GM12878 (cell line): Measurements from ENCODE around the gene DZIP1L. TPM values are rescaled to one million over a fixed set of nuclear protein-coding genes. Genes with fewer than 3 reads are reported as not detected.

Experiments used
- ATAC-seq: fragments of 200-7000 bp; cut with Tn5 transposase; 3 replicates; pipeline ENCODE4 v1.9.1; 2020; ENCODE audit warnings: mild to moderate bottlenecking, moderate library complexity
- BruUV-seq: library from RNA; stranded (reverse); fragments of 400-500 nt; replicated peaks from 2 replicates; lab custom pipeline; 2021; lab: Mats Ljungman, UMichigan
- CTCF ChIA-PET: fragments of 300-600 bp; sonication (Branson Sonifier 250); formaldehyde crosslinking; extraction: SDS; loops from one replicate; lab custom pipeline; 2021; ENCODE audit warnings: inconsistent platforms; lab: Yijun Ruan, JAX
- POLR2A ChIA-PET: fragments of 350-600 bp; formaldehyde crosslinking; extraction: SDS; loops from one replicate; lab custom pipeline; 2021; ENCODE audit warnings: inconsistent platforms; lab: Charles Lee
- RAD21 ChIA-PET: fragments of 300-600 bp; sonication (Branson Sonifier 250); formaldehyde crosslinking; loops from one replicate; lab custom pipeline; 2023; ENCODE audit warnings: antibody characterized with exemption; ENCODE audit not compliant: unreplicated experiment; lab: Charles Lee
- SMC1A ChIA-PET: fragments of 300-600 bp; sonication (Branson Sonifier 250); formaldehyde crosslinking; loops from one replicate; lab custom pipeline; 2023; ENCODE audit not compliant: unreplicated experiment, uncharacterized antibody; lab: Charles Lee
- DNase-seq: peaks from one replicate; pipeline ENCODE4 v3.0.0-alpha.2; 2011; ENCODE audit warnings: low read depth, low spot score
- FAIRE-seq: peaks from 3 replicates; lab custom pipeline; 2011; peaks lifted over from hg19 to GRCh38; lab: Jason Lieb, UNC
- H2AFZ ChIP-seq: 2 replicates; pipeline ENCODE4 v1.6.0; 2011; ENCODE audit warnings: low read depth, low read length, control low read depth; ENCODE audit not compliant: control insufficient read depth
- H3K27ac ChIP-seq: 2 replicates; pipeline ENCODE4 v1.5.1; 2011; ENCODE audit warnings: control low read depth; ENCODE audit not compliant: control insufficient read depth, insufficient read depth
- H3K27me3 ChIP-seq, 2 experiments: replicated peaks in 1 of 2; 2 replicates each; pipeline versions ENCODE4 v1.6.0 to v1.6.1; 2011; ENCODE audit warnings: low read length in 1 of 2; ENCODE audit not compliant: control insufficient read depth in 2 of 2, insufficient read depth in 2 of 2
- H3K36me3 ChIP-seq, 2 experiments: 2 replicates each; pipeline ENCODE4 v1.5.1; 2011; ENCODE audit warnings: low read length in 1 of 2; ENCODE audit not compliant: control insufficient read depth in 2 of 2, insufficient read depth in 2 of 2
- H3K4me1 ChIP-seq: 2 replicates; pipeline ENCODE4 v1.6.1; 2011; ENCODE audit warnings: mild to moderate bottlenecking, low read length, moderate library complexity, mixed read lengths; ENCODE audit not compliant: control insufficient read depth, insufficient read depth
- H3K4me2 ChIP-seq: 2 replicates; pipeline ENCODE4 v1.6.0; 2011; ENCODE audit warnings: control low read depth; ENCODE audit not compliant: control insufficient read depth, insufficient read depth
- H3K4me3 ChIP-seq: fragments of 200-600 bp; sonication (generic); 2 replicates; pipeline ENCODE4 v1.5.1; 2016
- H3K79me2 ChIP-seq: 2 replicates; pipeline ENCODE4 v1.6.0; 2011; ENCODE audit warnings: low read length; ENCODE audit not compliant: control insufficient read depth, insufficient read depth
- H3K9ac ChIP-seq: 2 replicates; pipeline ENCODE4 v1.8.0; 2011; ENCODE audit warnings: low read length, control low read depth, mixed read lengths; ENCODE audit not compliant: control insufficient read depth, insufficient read depth
- H3K9me3 ChIP-seq: replicated peaks from 3 replicates; pipeline ENCODE4 v1.5.1; 2011; ENCODE audit warnings: mild to moderate bottlenecking, low read length; ENCODE audit not compliant: control insufficient read depth, insufficient read depth
- H4K20me1 ChIP-seq: 2 replicates; pipeline ENCODE4 v1.6.0; 2011; ENCODE audit not compliant: control insufficient read depth, insufficient read depth
- BCL3 ChIP-seq: IDR thresholded peaks from 2 replicates; pipeline ENCODE4 v1.6.1; 2011; ENCODE audit warnings: borderline replicate concordance, low read depth, mild to moderate bottlenecking, moderate library complexity, low read length; ENCODE audit not compliant: insufficient read depth, poor library complexity, severe bottlenecking
- BMI1 ChIP-seq: fragments of 450-650 bp; IDR thresholded peaks from 2 replicates; pipeline ENCODE4 v1.6.1; 2016; ENCODE audit warnings: mild to moderate bottlenecking, moderate library complexity, borderline replicate concordance
- ELK1 ChIP-seq: IDR thresholded peaks from 2 replicates; pipeline ENCODE4 v1.6.1; 2012; ENCODE audit warnings: low read depth, low read length, improper control_type of control experiment
- HDAC2 ChIP-seq: fragments of 200-600 bp; sonication (generic); IDR thresholded peaks from 2 replicates; pipeline ENCODE4 v1.6.1; 2017
- NFIC ChIP-seq: IDR thresholded peaks from 2 replicates; pipeline ENCODE4 v1.6.1; 2012; ENCODE audit warnings: low read depth, mild to moderate bottlenecking, inconsistent platforms, low read length, moderate library complexity
- NR2C2 ChIP-seq: IDR thresholded peaks from 2 replicates; pipeline ENCODE4 v1.6.1; 2011; ENCODE audit warnings: borderline replicate concordance, low read depth; ENCODE audit not compliant: control insufficient read depth, insufficient read length
- PBX3 ChIP-seq: IDR thresholded peaks from 2 replicates; pipeline ENCODE4 v1.6.1; 2011; ENCODE audit warnings: mild to moderate bottlenecking, low read depth, low read length, moderate library complexity; ENCODE audit not compliant: insufficient replicate concordance
- PKNOX1 ChIP-seq: fragments of 450-650 bp; IDR thresholded peaks from 2 replicates; pipeline ENCODE4 v1.6.1; 2016; ENCODE audit warnings: mild to moderate bottlenecking
- POLR2A ChIP-seq: IDR thresholded peaks from 2 replicates; pipeline ENCODE4 v1.6.1; 2011; ENCODE audit warnings: low read depth, mild to moderate bottlenecking, low read length
- RB1 ChIP-seq: fragments of 450-650 bp; formaldehyde crosslinking; IDR thresholded peaks from 2 replicates; pipeline ENCODE4 v1.6.1; 2017; ENCODE audit warnings: mild to moderate bottlenecking, borderline replicate concordance
- SREBF1 ChIP-seq: IDR thresholded peaks from 2 replicates; pipeline ENCODE4 v1.6.1; 2012; ENCODE audit warnings: mild to moderate bottlenecking, low read length
- SRF ChIP-seq, 2 experiments: IDR thresholded peaks; 2 replicates each; pipeline ENCODE4 v1.6.1; 2011; ENCODE audit warnings: low read depth in 2 of 2, low read length in 2 of 2, mild to moderate bottlenecking in 1 of 2, moderate library complexity in 1 of 2
- TBL1XR1 ChIP-seq: IDR thresholded peaks from 2 replicates; pipeline ENCODE4 v1.6.1; 2012; ENCODE audit warnings: low read depth, low read length, improper control_type of control experiment
- USF2 ChIP-seq: IDR thresholded peaks from 2 replicates; pipeline ENCODE4 v1.6.1; 2011; ENCODE audit warnings: low read depth, low read length, improper control_type of control experiment, borderline replicate concordance
- WGBS: methylation state at CpG from one replicate; pipeline ENCODE4 v1.1.6; 2016; ENCODE audit warnings: low lambda C conversion rate; ENCODE audit not compliant: insufficient replicate concordance, insufficient coverage; ENCODE audit errors: missing lambda C conversion rate; 5-methylcytosine and 5-hydroxymethylcytosine counted together
- in situ Hi-C: fragments of 300-500 bp; cut with MboI; formaldehyde crosslinking; loops from 9 replicates; pipeline ENCODE4 v1.14.3; 2018; ENCODE audit warnings: mixed read lengths
- intact Hi-C: fragments of 100-400 bp; cut with micrococcal nuclease; formaldehyde crosslinking; loops from one replicate; pipeline ENCODE4 v1.14.2; 2022; ENCODE audit not compliant: unreplicated experiment
- polyA plus RNA-seq, 11 experiments: library from polyadenylated mRNA; depleted of rRNA in 4 of 11; unstranded in 6 of 11; stranded (reverse) in 5 of 11; fragments of >200 nt; fragmentation: Nextera tagmentation in 4 of 11; fragmentation: Illumina TruSeq in 1 of 11; extraction: Ambion mirVana in 4 of 11; extraction: Trizol in 1 of 11; gene quantifications; 1 replicate in 1 of 11; 2 replicates in 10 of 11; pipeline versions ENCODE4 v1.2.1 to v1.2.3, GENCODE V29; 2011 to 2016; ENCODE audit warnings: inconsistent platforms in 2 of 11, missing spikeins in 2 of 11, low read depth in 1 of 11
- total RNA-seq, 4 experiments: library from RNA; depleted of rRNA in 3 of 4; stranded (reverse); fragments of >200 nt in 3 of 4; fragmentation: Illumina TruSeq in 1 of 4; extraction: Trizol in 1 of 4; gene quantifications; 2 replicates each; pipeline versions ENCODE4 v1.2.1 to v1.2.3, GENCODE V29; 2013 to 2021

Gene DZIP1L
- total and polyA plus RNA-seq, 10 of the 15 experiments (the other 5 are each of a cell fraction or from before 2014, with no cell fraction given): not detected

GRCh38 chr3:138047596-138048158 lies 67.7 kb downstream of the DZIP1L start:
- Histone ChIP-seq H3K9ac (no peak overlapping the region), H2AFZ (no peak overlapping the region; the same call in 1 of the 2 replicates), H3K27me3 (no peaks in the 10 kb centered on the region), H3K27ac (peak overlapping the region; percentile 31; the same call in 1 of the 2 replicates), H3K9me3 (no peaks in the 10 kb centered on the region; the same call in 1 of the 3 replicates), H4K20me1 (no peaks in the 10 kb centered on the region), H3K4me1 (peaks cover 14% of the 10 kb centered on the region; the same call in 1 of the 2 replicates), H3K4me2 (peak overlapping the region; percentile 11; the same call in 1 of the 2 replicates), H3K79me2 (no peaks in the 10 kb centered on the region), H3K36me3 (no peaks in the 10 kb centered on the region), H3K4me3 (no peak overlapping the region)
- ATAC-seq: no peak
- ChIA-PET POLR2A (interaction anchor here (2.0 to 2.1 kb wide), 2 partner anchors 11 to 16 kb away, joined by 6 to 8 read pairs; no protein-coding TSS in a partner anchor), CTCF (interaction anchor here (1.1 to 2.6 kb wide), 10 partner anchors 8 to 941 kb away, joined by 3 to 25 read pairs (median 6); no protein-coding TSS in a partner anchor), SMC1A (interaction anchor here (0.5 to 4.3 kb wide), 9 partner anchors 12 to 961 kb away, joined by 3 to 76 read pairs (median 3); no protein-coding TSS in a partner anchor), RAD21 (interaction anchor here (1.6 to 3.5 kb wide), 4 partner anchors 11 to 58 kb away, joined by 3 to 32 read pairs (median 18); no protein-coding TSS in a partner anchor)
- DNase-seq: no peak
- 21% methylated on average over 5 of the region's 5 CpGs for WGBS
- no peak for FAIRE-seq
- in situ Hi-C loops (loop anchor here (10.0 kb wide), 1 partner anchor 333 kb away; no protein-coding TSS in a partner anchor), intact Hi-C loops (loop anchor here (1.0 kb wide), 1 partner anchor 59 kb away; no protein-coding TSS in a partner anchor)
- no TSS peak for BruUV-seq
- TF ChIP-seq HDAC2 (no peak), TBL1XR1 (no peak), SRF (IDR thresholded peaks at IDR 0.05; ENCODE audit: low read depth in 2 of 2, low read length in 2 of 2) (no peak), SREBF1 (no peak), PBX3 (no peak), BMI1 (no peak), NFIC (no peak), NR2C2 (no peak), USF2 (no peak), RB1 (no peak), ELK1 (no peak), PKNOX1 (no peak), POLR2A (no peak), BCL3 (no peak)
